Stimulated activated CD8-positive, alpha-beta memory T cell treated with anti-CD3 and anti-CD28 coated beads, Interleukin-7, amount 100 ng/mL, for 48 hours (primary cell): Measurements from ENCODE around the gene AARS1.
A peak's percentile ranks its signal among the peaks of the same experiment; 100 is the strongest.
"Not testable (repeated sequence)": the region's sequence is repeated elsewhere in the genome, so short reads cannot be mapped to it uniquely, and the experiment has no call there.

Experiments used
- DNase-seq, 2 donors: peaks; one replicate each; pipeline ENCODE4 v3.0.0-alpha.2; 2020; ENCODE audit warnings: low read depth in 1 of 2; ENCODE audit errors: extremely low read depth in 1 of 2

Gene AARS1

DNA sequence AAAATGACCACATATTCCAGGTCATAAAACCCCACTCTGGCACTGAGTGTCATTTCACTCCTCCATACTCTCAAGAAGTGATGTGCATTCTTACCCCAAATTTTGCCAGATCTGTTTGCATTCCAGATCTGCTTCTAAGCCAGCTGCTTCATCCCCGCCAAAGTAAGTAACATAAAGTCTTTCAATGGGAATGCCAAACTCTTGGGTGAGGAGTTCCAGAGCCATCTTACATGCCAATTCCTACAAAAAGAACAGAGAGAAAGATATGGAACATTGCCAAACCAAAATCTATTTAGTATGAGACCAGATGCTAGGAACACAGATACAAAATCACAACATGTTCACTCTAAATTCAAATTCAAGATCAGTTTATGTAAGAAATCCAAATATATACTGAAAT lies 12.9 kb downstream of the AARS1 start:
- no peak for DNase-seq

GRCh38 chr16:70271696-70272095 lies 17.6 kb downstream of the AARS1 start:
- DNase-seq: no peak

DNA sequence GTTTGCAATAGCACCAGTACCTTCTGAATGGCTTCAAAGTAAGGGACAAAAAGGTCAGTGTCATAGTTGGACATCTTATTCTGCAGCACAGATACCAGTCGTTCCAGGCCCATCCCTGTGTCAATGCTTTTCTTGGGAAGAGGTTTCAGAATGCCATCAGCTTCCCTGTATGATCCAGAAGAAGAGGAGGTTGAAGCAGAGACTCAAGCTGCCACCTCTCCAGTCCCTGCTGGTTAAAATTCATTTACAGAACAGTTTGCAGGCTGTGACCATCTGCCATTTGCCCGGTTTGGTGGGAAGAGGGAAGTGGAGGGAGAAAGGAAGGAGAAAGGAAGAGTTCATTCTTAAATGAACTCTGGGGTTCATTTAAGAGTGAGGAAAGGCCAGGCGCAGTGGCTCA lies 19.1 kb downstream of the AARS1 start:
- no peak for DNase-seq

- no peak for DNase-seq
Observed at GRCh38 chr16:70269471-70269870, 19.8 kb downstream of the AARS1 start.

GRCh38 chr16:70267922-70268321 lies 21.4 kb downstream of the AARS1 start:
- DNase-seq: not testable (repeated sequence)

- DNase-seq: no peak
Observed at GRCh38 chr16:70267516-70267915, 21.8 kb downstream of the AARS1 start.

- not testable (repeated sequence) for DNase-seq
Observed at GRCh38 chr16:70259903-70260302, 29.4 kb downstream of the AARS1 start.

DNA sequence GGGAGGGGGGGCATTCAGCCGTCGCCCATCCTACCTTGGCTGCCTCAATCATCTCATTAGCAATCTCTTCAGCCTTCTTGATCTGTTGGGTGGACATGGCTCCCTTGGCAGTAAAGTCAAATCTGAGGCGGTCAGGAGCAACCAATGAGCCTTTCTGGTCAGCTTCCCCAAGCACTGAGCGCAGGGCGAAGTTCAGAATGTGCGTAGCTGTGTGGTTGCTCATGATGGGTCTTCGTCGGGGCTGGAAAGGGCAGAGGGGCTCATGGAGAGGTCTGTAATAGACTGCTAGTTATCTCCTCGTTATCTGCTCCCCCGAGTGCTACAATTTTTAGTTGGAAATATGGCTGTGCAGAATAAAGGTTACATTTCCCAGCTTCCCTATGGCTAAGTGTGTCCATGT lies 30.4 kb downstream of the AARS1 start:
- DNase-seq: no peak

DNA sequence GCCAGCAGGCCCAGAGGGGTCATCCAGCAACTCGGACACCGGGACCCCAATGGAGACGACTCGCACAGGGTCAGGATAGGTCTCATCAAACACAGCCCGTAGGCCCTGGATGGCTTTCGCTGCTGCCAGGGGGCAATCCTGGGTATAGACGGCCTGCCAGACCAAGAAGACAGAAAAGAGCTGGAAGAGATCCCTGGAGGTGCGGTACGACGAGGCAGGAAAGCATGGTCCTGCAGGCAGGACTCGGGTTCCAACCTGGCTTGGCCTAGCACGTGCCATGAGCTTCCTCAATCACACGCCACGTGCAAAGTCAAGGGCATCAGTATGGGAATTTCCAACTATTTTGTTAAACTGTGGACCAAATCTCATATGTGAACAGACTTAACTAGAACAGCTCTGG lies 31.2 kb downstream of the AARS1 start:
- no peak for DNase-seq

GRCh38 chr16:70257391-70257790 lies 31.9 kb downstream of the AARS1 start:
- no peak for DNase-seq

DNA sequence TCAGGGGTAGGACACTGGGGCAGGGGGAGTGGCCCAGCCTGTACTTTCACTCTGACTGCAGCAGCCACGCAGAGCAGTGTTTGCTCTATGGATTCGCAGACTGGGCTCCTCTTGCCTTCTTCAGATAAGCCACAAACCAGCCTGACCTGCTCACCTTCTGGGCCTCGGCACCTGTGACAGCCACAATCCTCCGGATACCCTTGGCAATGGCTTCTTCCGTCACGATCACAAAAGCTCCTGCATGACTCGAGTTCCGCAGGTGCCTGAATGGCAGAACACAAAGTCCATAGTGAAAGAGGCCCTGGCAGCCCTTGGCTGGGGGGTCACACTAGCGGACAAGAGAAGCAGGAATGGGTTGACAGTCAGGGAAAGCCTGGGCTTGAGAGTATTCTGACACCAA lies 33.7 kb downstream of the AARS1 start:
- DNase-seq: no peak

DNA sequence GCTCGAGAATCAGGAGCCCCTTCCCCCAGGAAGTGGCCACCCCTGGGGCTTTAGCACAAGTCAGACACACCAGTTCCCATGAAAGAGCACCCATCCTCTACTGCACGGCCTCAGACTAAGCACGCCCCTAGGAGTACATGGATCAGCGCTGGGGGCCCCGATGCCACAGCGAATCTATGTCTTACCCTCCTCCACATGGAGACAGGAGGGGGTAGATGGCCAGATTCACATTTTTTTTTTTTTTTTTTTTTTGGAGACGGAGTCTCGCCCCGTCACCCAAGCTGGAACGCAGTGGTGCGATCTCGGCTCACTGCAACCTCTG lies 34.4 kb downstream of the AARS1 start:
- no peak for DNase-seq

DNA sequence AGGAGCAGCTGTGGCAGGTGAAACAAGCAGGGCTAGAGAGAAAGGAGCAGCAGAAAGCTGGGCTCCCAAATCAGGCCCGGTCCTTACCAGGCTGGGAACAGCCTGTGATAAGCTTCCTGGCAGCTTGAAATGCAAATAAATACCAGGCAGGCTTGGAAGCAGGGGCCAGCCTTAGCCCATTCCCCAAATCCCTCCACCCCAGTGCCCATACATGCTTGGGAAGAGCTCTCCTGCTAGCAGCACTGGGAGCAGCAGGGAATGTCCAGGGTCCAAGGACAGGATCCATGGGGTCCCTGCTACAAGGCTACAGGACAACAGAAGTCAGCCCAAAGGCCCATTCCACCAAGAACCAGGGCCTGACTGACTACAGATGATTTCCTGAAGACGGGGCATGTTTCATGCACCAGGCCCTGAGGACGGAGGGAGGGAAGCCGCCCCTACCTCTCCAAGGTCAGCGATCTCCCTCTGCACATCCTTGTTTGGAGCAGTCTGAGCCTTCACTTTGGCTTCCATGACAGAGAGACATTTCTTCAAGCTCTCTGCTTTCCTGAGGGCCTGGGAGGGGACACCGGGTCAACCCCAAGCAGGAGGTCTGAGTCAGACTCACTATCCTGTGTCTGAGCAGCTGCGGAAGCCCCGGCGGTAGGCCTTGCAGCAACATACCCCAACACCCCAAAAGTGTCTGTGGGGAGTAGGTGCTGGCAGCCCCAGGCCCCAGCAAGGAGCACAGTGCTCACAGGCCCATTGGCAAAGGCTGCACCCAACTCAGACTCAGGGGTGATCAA lies 34.9 kb downstream of the AARS1 start:
- no peak for DNase-seq

GRCh38 chr16:70253291-70254106 lies 35.8 kb downstream of the AARS1 start:
- no peak for DNase-seq

GRCh38 chr16:70252355-70252988 lies 36.8 kb downstream of the AARS1 start:
- DNase-seq: no peak

- peak; percentile 83 to 87 for DNase-seq
Observed at GRCh38 chr16:70251629-70252354, 37.5 kb downstream of the AARS1 start, which contains the start of gene EXOSC6. TSS of gene EXOSC6 (minus strand) at chr16:70251940. CDS start at chr16:70251900, 40 bp downstream.

GRCh38 chr16:70250748-70251628 lies 38.3 kb downstream of the AARS1 start:
- no peak for DNase-seq

- DNase-seq: not testable (repeated sequence)
Observed at GRCh38 chr16:70249697-70250096, 39.6 kb downstream of the AARS1 start.

DNA sequence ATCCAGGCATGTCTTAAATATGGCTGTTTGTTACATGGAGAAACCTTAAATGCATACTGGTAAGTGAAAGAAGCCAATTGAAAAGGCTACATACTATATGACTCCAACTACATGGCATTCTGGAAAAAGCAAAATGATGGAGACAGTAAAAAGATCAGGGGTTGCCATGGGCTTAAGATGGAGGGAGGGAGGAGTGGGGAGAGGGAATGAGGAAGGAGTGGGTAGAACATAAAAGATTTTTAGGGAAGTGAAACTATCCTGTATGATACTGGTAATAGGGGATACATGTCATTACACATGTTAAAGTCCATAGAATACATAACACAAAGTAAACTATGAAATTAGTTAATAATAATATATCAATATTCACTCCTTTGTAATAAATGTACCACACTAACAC lies 50.5 kb downstream of the AARS1 start:
- DNase-seq: not testable (repeated sequence)

DNA sequence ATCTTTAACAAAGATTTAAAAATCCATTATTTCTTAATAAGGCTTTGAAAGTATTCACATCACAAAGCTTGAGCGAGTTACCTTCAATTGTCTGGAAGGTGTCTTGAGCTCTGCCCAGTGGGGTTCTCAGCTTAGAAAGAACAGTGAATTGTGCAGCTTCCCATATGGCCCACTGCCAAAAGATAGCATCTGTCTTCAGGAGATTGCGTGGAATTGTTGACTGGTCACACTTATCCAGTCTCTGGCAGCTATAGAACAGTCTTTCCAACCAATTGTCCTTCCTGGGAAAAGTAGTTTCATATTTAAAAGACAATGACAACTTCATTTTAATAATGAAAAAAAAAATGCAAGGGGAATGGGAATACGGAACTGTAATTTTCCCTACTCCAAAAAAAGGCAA lies 57.5 kb downstream of the AARS1 start:
- DNase-seq: not testable (repeated sequence)
